ENCODE data around the gene FAM83C.

FAM83C gene

DNA sequence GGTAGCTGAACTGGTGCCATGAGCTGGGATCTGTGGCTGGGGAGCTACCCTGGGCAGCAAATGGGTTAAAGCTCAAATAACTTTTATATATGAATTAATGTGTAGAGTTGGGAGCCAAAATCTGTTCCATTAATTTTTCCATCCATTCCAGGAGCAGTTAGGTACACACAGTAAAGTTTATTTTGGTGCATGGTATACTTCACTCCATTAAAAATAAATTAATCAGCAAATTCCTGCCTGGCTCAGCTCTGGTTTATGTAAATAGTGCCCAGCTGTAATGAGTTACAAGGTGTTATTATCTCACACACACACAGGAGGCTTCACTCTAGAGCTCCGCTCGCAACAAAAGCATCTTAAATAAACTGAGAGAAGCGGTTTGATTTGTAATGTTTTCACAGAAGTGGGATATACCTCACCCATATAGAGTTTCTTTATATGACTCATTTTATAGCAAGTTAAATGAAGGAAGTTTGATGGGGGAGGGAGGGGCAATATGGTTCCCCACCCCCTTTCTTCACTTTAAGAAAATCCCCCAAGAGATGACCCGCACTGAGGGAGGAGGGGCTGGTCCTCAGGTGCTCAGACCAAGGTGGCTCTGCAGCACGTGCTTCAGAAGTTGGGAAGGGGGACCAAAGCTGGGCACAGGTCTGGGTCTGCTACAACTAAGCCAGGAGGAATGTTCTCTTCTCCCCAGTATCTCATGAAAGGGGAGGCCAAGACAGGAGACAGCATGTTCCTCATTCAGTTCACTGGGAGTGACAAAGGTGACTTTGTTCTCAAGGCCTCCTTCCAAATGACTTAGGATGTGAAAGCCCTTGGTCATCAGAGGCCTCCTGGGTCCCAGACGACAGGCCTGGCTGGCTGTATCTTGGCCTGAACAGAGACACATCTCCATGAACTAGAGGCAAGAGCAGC is 10.5 kb upstream of the FAM83C start:
- no peaks in the 10 kb centered on the region for H3K36me3 ChIP-seq (ENCODE audit: insufficient read depth)
- H3K27me3 ChIP-seq (ENCODE audit: insufficient read depth, low read depth) = no peaks in the 10 kb centered on the region
- TF ChIP-seq, protein P1, sequence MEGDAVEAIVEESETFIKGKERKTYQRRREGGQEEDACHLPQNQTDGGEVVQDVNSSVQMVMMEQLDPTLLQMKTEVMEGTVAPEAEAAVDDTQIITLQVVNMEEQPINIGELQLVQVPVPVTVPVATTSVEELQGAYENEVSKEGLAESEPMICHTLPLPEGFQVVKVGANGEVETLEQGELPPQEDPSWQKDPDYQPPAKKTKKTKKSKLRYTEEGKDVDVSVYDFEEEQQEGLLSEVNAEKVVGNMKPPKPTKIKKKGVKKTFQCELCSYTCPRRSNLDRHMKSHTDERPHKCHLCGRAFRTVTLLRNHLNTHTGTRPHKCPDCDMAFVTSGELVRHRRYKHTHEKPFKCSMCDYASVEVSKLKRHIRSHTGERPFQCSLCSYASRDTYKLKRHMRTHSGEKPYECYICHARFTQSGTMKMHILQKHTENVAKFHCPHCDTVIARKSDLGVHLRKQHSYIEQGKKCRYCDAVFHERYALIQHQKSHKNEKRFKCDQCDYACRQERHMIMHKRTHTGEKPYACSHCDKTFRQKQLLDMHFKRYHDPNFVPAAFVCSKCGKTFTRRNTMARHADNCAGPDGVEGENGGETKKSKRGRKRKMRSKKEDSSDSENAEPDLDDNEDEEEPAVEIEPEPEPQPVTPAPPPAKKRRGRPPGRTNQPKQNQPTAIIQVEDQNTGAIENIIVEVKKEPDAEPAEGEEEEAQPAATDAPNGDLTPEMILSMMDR (conservative IDR thresholded peaks at IDR 0.05; ENCODE audit: low read depth, low read length) = no peak
- H2AFZ ChIP-seq (ENCODE audit: low read depth) = no peak overlapping the region
- H3K4me1 ChIP-seq (ENCODE audit: low read depth, poor library complexity, severe bottlenecking) = peaks cover 12% of the 10 kb centered on the region
- no peak overlapping the region for H3K4me3 ChIP-seq (IDR thresholded peaks at IDR 0.05; ENCODE audit: insufficient read depth, low read depth, low read length)
- no peaks in the 10 kb centered on the region for H4K20me1 ChIP-seq (ENCODE audit: insufficient read depth)
- no peak overlapping the region for H3K9ac ChIP-seq
- no peak overlapping the region for H3K4me2 ChIP-seq
- H3K27ac ChIP-seq = no peak overlapping the region
- H3K79me2 ChIP-seq (ENCODE audit: insufficient read depth, low read depth) = no peaks in the 10 kb centered on the region

GRCh38 chr20:35301426-35301825 is 9.2 kb upstream of the FAM83C start:
- Histone ChIP-seq H3K36me3 (ENCODE audit: insufficient read depth) (no peaks in the 10 kb centered on the region), H3K4me3 (IDR thresholded peaks at IDR 0.05; ENCODE audit: insufficient read depth, low read depth, low read length) (no peak overlapping the region), H3K4me1 (ENCODE audit: low read depth, poor library complexity, severe bottlenecking) (peaks cover 12% of the 10 kb centered on the region), H3K27ac (no peak overlapping the region), H3K79me2 (ENCODE audit: insufficient read depth, low read depth) (no peaks in the 10 kb centered on the region), H3K9ac (no peak overlapping the region), H4K20me1 (ENCODE audit: insufficient read depth) (no peaks in the 10 kb centered on the region), H3K4me2 (no peak overlapping the region), H3K27me3 (ENCODE audit: insufficient read depth, low read depth) (no peaks in the 10 kb centered on the region), H2AFZ (ENCODE audit: low read depth) (no peak overlapping the region)
- TF ChIP-seq, protein P1 (conservative IDR thresholded peaks at IDR 0.05; ENCODE audit: low read depth, low read length) = no peak

- no peaks in the 10 kb centered on the region for H3K36me3 ChIP-seq (ENCODE audit: insufficient read depth)
- no peak overlapping the region for H2AFZ ChIP-seq (ENCODE audit: low read depth)
- no peak overlapping the region for H3K4me2 ChIP-seq
- no peaks in the 10 kb centered on the region for H4K20me1 ChIP-seq (ENCODE audit: insufficient read depth)
- H3K9ac ChIP-seq = no peak overlapping the region
- H3K79me2 ChIP-seq (ENCODE audit: insufficient read depth, low read depth) = no peaks in the 10 kb centered on the region
- peaks cover 8% of the 10 kb centered on the region for H3K4me1 ChIP-seq (ENCODE audit: low read depth, poor library complexity, severe bottlenecking)
- H3K4me3 ChIP-seq (IDR thresholded peaks at IDR 0.05; ENCODE audit: insufficient read depth, low read depth, low read length) = no peak overlapping the region
- TF ChIP-seq, protein P1 (conservative IDR thresholded peaks at IDR 0.05; ENCODE audit: low read depth, low read length) = no peak
- no peaks in the 10 kb centered on the region for H3K27me3 ChIP-seq (ENCODE audit: insufficient read depth, low read depth)
- no peak overlapping the region for H3K27ac ChIP-seq
Observed at GRCh38 chr20:35300469-35301262, 8.4 kb upstream of the FAM83C start.

GRCh38 chr20:35299780-35300179 is 7.6 kb upstream of the FAM83C start:
- no peak overlapping the region for H3K27ac ChIP-seq
- H3K4me1 ChIP-seq (ENCODE audit: low read depth, poor library complexity, severe bottlenecking) = peaks cover 8% of the 10 kb centered on the region
- TF ChIP-seq, protein P1 (conservative IDR thresholded peaks at IDR 0.05; ENCODE audit: low read depth, low read length) = no peak
- H3K36me3 ChIP-seq (ENCODE audit: insufficient read depth) = no peaks in the 10 kb centered on the region
- H3K79me2 ChIP-seq (ENCODE audit: insufficient read depth, low read depth) = no peaks in the 10 kb centered on the region
- no peak overlapping the region for H3K4me3 ChIP-seq (IDR thresholded peaks at IDR 0.05; ENCODE audit: insufficient read depth, low read depth, low read length)
- no peak overlapping the region for H2AFZ ChIP-seq (ENCODE audit: low read depth)
- no peak overlapping the region for H3K9ac ChIP-seq
- H4K20me1 ChIP-seq (ENCODE audit: insufficient read depth) = no peaks in the 10 kb centered on the region
- no peak overlapping the region for H3K4me2 ChIP-seq
- H3K27me3 ChIP-seq (ENCODE audit: insufficient read depth, low read depth) = no peaks in the 10 kb centered on the region

Data from KMS-11 (cell line).